Small intestine (tissue), 7 donors: ENCODE measurements around the gene TYW5. TPM values are rescaled to one million over a fixed set of nuclear protein-coding genes. Genes with fewer than 3 reads are reported as not detected.

Experiments
- DNase-seq, 2 donors: peaks; one replicate each; pipeline versions ENCODE4 v3.0.0 to v3.0.0-alpha.2; 2013
- FAIRE-seq: peaks from 2 replicates; lab custom pipeline; 2012; peaks lifted over from hg19 to GRCh38; lab: Jason Lieb, UNC
- H3K27ac ChIP-seq, 3 donors: one replicate each; pipeline ENCODE4 v1.5.1; 2013; ENCODE audit warnings: low read length in 2 of 3, mild to moderate bottlenecking in 2 of 3, control low read depth in 1 of 3, inconsistent platforms in 1 of 3, low read depth in 1 of 3, moderate library complexity in 1 of 3
- H3K27me3 ChIP-seq, 3 donors: one replicate each; pipeline ENCODE4 v1.6.1; 2013; ENCODE audit warnings: low read length in 3 of 3, inconsistent platforms in 1 of 3; ENCODE audit not compliant: control insufficient read depth in 3 of 3, insufficient read depth in 3 of 3
- H3K36me3 ChIP-seq, 3 donors: one replicate each; pipeline ENCODE4 v1.6.1; 2013; ENCODE audit warnings: low read length in 3 of 3, inconsistent platforms in 1 of 3, low read depth in 1 of 3, mild to moderate bottlenecking in 1 of 3, moderate library complexity in 1 of 3; ENCODE audit not compliant: control insufficient read depth in 3 of 3, insufficient read depth in 2 of 3
- H3K4me1 ChIP-seq, 3 donors: one replicate each; pipeline ENCODE4 v1.6.1; 2013; ENCODE audit warnings: low read length in 2 of 3, inconsistent platforms in 1 of 3, low read depth in 1 of 3, mild to moderate bottlenecking in 1 of 3, moderate library complexity in 1 of 3; ENCODE audit not compliant: control insufficient read depth in 3 of 3, insufficient read depth in 2 of 3
- H3K4me3 ChIP-seq, 3 donors: one replicate each; pipeline ENCODE4 v1.5.1; 2013; ENCODE audit warnings: low read length in 3 of 3, control low read depth in 1 of 3, inconsistent platforms in 1 of 3, low read depth in 1 of 3, mild to moderate bottlenecking in 1 of 3, moderate library complexity in 1 of 3
- H3K9me3 ChIP-seq, 2 donors: one replicate each; pipeline ENCODE4 v1.6.1; 2013; ENCODE audit warnings: low read depth in 1 of 2, low read length in 1 of 2; ENCODE audit not compliant: control insufficient read depth in 2 of 2, insufficient read depth in 1 of 2
- WGBS, 3 donors: extraction: QIAGEN DNeasy Blood & Tissue Kit; methylation state at CpG; one replicate each; pipeline ENCODE4 v1.1.7; 2013; 5-methylcytosine and 5-hydroxymethylcytosine counted together
- polyA plus RNA-seq, 4 donors: library from polyadenylated mRNA; stranded (reverse) in 3 of 4; unstranded in 1 of 4; fragments of 200-250 nt in 3 of 4; fragments of 120-200 nt in 1 of 4; gene quantifications; one replicate each; pipeline versions ENCODE4 v1.2.1 to v1.2.3, GENCODE V29; 2013
- donor health status: healthy with polysubstance abuse.
- donor health status: control.
- donor health status: control.
- donor health status: Bipolar disorder and iron deficiency.
- donor health status: healthy.

Gene TYW5
- polyA plus RNA-seq, 4 donors = 2.4 to 13.1 (median 3.8) TPM

DNA sequence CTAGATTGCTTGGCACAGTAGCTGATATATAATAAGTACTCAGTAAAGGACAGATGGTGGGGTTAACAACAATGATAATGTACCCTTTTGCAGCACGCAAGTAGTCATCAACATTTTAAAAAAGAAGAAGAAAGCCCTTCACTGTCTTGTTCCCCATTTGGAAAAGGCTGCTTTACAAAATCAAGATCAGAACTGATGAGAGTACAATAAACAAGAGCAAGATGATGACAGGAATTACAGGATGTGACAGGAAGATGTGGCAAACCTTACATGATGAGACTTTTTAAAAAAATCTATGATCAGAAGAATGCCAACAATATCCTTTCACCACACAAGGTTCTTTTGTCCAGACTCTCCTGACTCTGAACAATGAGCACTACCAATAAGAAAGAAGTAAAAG is 9.1 kb downstream of the TYW5 start:
- 95 to 100% (median 96%) methylated on average over 1 of the region's 1 CpG for WGBS, 3 donors
- no peak for DNase-seq
- Histone ChIP-seq H3K4me1 (peaks cover 3 to 6% (median 4%) of the 10 kb centered on the region in 3 donors), H3K27ac (no peak overlapping the region), H3K9me3 (no peaks in the 10 kb centered on the region), H3K4me3 (no peak overlapping the region), H3K36me3 (peaks cover 2 to 11% (median 7%) of the 10 kb centered on the region in 3 donors), H3K27me3 (no peaks in the 10 kb centered on the region)
- FAIRE-seq = no peak

DNA sequence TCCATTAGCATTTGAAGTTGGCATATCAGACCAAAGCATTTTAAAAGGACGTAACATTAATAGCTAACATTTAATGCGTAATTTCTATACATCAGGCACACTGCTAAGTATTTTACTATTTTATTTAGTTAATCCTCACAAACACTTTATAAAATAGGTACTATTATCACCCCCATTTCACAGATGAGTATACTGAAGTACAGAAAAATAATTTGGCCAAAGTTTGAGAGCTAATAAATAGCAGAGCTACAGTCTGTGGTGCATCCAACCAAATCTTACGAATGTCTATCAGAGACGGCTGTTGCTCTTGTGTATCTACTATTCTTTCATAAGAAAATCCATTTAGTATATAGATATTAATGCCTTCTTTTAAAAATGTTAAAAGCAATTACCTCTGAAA is 11.9 kb downstream of the TYW5 start:
- FAIRE-seq (no peak), DNase-seq (no peak)
- Histone ChIP-seq H3K9me3 (no peaks in the 10 kb centered on the region), H3K27me3 (no peaks in the 10 kb centered on the region), H3K4me3 (no peak overlapping the region), H3K36me3 (peaks cover 2 to 11% (median 6%) of the 10 kb centered on the region in 3 donors), H3K27ac (no peak overlapping the region), H3K4me1 (peaks cover 3 to 6% (median 4%) of the 10 kb centered on the region in 3 donors)
- 85 to 92% (median 86%) methylated on average over 4 of the region's 4 CpGs for WGBS, 3 donors

DNA sequence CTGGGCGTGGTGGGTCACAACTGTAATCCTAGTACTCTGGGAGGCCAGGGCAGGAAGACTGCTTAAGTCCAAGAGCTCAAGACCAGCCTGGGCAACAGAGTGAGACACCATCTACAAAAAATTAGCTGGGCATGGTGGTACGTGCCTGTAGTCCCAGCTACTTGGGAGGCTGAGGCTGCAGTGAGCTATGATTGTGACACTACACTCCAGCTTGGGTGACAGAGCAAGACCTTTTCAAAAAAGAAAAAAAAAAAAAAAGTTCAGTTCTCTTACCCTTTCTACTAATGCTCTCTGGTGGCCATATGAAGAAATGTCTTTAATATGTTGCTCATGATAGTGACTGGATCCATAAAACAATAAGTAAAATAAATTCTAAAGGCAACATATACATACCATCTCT is 14.9 kb downstream of the TYW5 start:
- peaks cover 0 to 14% (median 3%) of the 10 kb centered on the region in 3 donors for H3K36me3 ChIP-seq
- DNase-seq = peak in 1 of 2 donors; percentile 28
- no peaks in the 10 kb centered on the region for H3K9me3 ChIP-seq
- H3K4me3 ChIP-seq = no peak overlapping the region
- peak; percentile 59 for FAIRE-seq
- H3K4me1 ChIP-seq = peaks cover 3 to 8% (median 4%) of the 10 kb centered on the region in 3 donors
- H3K27ac ChIP-seq = no peak overlapping the region
- no peaks in the 10 kb centered on the region for H3K27me3 ChIP-seq
- 93 to 95% (median 95%) methylated on average over 2 of the region's 2 CpGs for WGBS, 3 donors

DNA sequence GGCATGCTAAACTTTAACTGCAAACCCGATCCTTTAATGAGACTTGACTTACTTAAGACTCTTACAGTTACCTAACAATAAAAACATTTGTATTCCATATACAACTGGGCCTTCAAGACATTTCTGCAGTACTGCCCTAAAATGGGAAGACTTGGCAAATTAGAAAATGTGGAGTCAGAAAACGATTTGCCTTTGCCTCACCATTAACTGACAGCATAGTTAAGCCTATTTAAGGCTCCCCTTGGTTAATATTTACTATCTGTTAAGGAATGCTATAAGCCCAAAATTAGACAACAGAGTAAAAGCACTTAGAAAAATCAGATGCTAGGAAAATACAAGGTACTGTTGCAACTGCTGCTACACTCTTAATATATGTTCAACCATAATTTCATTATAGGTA is 18.7 kb downstream of the TYW5 start:
- peaks cover 4 to 21% (median 8%) of the 10 kb centered on the region in 3 donors for H3K36me3 ChIP-seq

DNA sequence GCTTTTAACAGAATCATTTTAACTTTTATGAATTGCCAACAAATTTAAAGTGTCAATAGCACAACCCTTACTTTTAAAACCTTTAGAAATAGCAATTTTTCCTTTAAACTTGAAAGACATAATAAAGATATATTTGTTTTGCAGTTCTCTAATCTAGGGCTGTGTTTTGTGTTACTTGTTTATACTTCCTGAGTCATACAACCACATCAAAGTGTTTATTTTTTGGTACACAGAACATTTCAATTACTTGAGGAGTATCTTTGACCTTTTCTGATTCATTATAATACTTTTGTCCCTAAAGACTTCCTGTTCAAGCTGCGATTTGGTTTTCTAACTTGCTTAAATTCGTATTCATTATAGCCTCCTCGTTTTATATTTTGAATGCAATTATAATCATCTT is 21.8 kb downstream of the TYW5 start:
- no peak for DNase-seq
- FAIRE-seq = no peak
- WGBS, 3 donors = 51 to 68% (median 66%) methylated on average over 3 of the region's 3 CpGs
- no peaks in the 10 kb centered on the region for H3K9me3 ChIP-seq
- H3K27ac ChIP-seq = no peak overlapping the region
- H3K4me3 ChIP-seq = no peak overlapping the region
- H3K27me3 ChIP-seq = no peaks in the 10 kb centered on the region
- peaks cover 0 to 2% (median 0%) of the 10 kb centered on the region in 3 donors for H3K4me1 ChIP-seq
- peaks cover 4 to 21% (median 8%) of the 10 kb centered on the region in 3 donors for H3K36me3 ChIP-seq

More for the DNA sequence above, 18.7 kb downstream of the TYW5 start:
- Histone ChIP-seq H3K4me1 (peaks cover 0 to 3% (median 0%) of the 10 kb centered on the region in 3 donors), H3K4me3 (no peak overlapping the region), H3K27me3 (no peaks in the 10 kb centered on the region), H3K9me3 (no peaks in the 10 kb centered on the region), H3K27ac (no peak overlapping the region)
- peak in 1 of 2 donors; percentile 21 for DNase-seq
- 23 to 63% (median 42%) methylated on average over 2 of the region's 2 CpGs for WGBS, 3 donors
- FAIRE-seq = no peak

DNA sequence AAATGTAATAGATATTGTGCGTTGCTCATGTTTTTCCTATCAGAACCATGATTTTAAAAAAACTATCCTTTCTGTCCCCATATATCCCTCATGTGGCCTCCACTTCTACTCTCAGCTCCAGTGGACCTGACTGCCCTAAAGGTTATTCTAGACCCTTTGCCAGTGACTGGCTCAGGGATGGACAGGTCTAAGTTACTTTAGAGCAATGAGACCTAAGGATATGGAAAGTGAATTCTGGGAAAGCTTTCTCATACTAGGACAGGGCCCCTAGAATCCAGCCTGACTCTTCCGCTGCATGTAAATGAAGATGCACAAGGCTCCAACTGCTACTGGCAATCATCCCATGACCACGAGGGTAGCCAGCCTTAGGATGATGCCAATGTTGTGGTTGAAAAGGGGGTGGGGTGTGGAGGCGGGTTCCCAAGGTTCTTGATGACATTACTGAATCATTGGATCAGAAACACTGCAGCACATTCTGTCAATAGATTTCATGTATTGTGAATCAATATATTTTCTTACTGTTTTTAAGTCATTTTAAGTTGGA is 22.9 kb downstream of the TYW5 start:
- FAIRE-seq = no peak
- Histone ChIP-seq H3K27ac (no peak overlapping the region), H3K36me3 (peaks cover 4 to 15% (median 5%) of the 10 kb centered on the region in 3 donors), H3K9me3 (no peaks in the 10 kb centered on the region), H3K4me3 (no peak overlapping the region), H3K27me3 (no peaks in the 10 kb centered on the region), H3K4me1 (peaks cover 0 to 2% (median 0%) of the 10 kb centered on the region in 3 donors)
- DNase-seq = no peak
- WGBS, 3 donors = 78 to 85% (median 78%) methylated on average over 4 of the region's 4 CpGs

DNA sequence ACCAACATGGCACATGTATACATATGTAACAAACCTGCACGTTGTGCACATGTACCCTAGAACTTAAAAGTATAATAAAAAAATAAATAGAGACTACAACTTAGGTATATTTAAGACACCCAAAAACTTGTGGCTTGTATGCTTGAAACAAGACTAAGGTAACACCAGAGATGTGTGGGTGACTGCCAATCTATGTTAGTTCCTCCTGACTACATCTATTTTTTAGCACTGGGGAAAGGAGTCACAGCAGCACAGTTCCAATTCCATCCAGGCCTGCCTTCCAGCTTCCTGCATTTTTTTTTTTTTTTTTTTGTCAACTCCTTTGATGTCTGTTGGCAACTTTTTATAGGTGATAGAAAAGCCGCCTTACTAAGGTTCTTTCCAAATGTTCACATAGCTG is 26.0 kb downstream of the TYW5 start:
- FAIRE-seq = no peak
- H3K36me3 ChIP-seq = peaks cover 4 to 11% (median 5%) of the 10 kb centered on the region in 3 donors
- WGBS, 3 donors = 72 to 82% (median 79%) methylated on average over 2 of the region's 2 CpGs
- DNase-seq = no peak
- no peak overlapping the region for H3K4me3 ChIP-seq
- no peaks in the 10 kb centered on the region for H3K4me1 ChIP-seq
- no peaks in the 10 kb centered on the region for H3K9me3 ChIP-seq
- no peaks in the 10 kb centered on the region for H3K27me3 ChIP-seq
- no peak overlapping the region for H3K27ac ChIP-seq

DNA sequence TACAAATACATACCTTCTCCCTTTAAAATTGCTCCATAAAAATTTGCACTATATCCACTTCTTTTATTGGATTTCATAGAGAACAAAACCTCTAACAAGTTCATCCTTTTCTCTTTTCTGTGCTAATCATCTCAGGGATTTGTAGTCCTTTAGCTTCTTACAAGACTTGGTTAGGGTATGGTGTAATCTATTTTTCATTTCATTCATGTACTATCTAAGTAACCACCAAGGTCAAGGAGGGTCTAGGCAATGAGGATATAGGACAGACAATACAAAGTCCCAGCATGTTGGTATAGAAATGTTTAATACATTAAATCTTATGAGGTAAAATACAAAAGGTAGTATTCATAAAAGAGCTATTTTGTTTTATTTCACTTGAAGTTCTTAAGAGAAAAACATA is 26.7 kb downstream of the TYW5 start:
- H3K27me3 ChIP-seq = no peaks in the 10 kb centered on the region
- no peak overlapping the region for H3K4me3 ChIP-seq
- no peak for DNase-seq
- H3K9me3 ChIP-seq = no peaks in the 10 kb centered on the region
- no peak for FAIRE-seq
- peaks cover 4 to 11% (median 5%) of the 10 kb centered on the region in 3 donors for H3K36me3 ChIP-seq
- H3K27ac ChIP-seq = no peak overlapping the region
- H3K4me1 ChIP-seq = no peaks in the 10 kb centered on the region

DNA sequence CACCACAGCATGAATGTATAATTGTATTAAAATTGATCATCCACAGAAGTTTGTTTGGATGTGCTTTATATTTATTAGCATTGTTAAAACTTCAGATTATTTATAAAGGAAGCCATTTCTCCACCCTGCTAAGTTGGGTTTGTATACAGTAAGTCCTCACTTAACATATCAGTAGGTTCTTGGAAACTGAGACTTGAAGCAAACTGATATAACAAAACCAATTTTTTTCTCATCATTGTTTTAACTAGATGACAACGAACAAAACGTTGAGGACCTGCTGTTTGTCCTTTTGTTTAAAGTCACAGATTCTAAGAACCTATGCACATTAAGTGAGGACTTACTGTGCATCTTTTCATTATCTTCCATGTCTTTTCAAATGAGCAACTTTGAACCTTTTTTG is 27.1 kb downstream of the TYW5 start:
- 46 to 68% (median 52%) methylated on average over 2 of the region's 2 CpGs for WGBS, 3 donors
- no peak for FAIRE-seq
- H3K27ac ChIP-seq = no peak overlapping the region

More for the DNA sequence above, 27.1 kb downstream of the TYW5 start:
- Histone ChIP-seq H3K36me3 (peaks cover 4 to 11% (median 5%) of the 10 kb centered on the region in 3 donors), H3K4me1 (no peaks in the 10 kb centered on the region), H3K4me3 (no peak overlapping the region), H3K27me3 (no peaks in the 10 kb centered on the region), H3K9me3 (no peaks in the 10 kb centered on the region)
- no peak for DNase-seq
